KMS-11 (cell line): ENCODE measurements around the gene SMARCD3.

Source experiments
- H2AFZ ChIP-seq: fragments of 200-600 bp; sonication (generic); 2 replicates; pipeline ENCODE4 v1.6.1; 2016; ENCODE audit warnings: antibody characterized with exemption, mixed run types, low read depth
- H3K27ac ChIP-seq: fragments of 200-600 bp; sonication (generic); 2 replicates; pipeline ENCODE4 v1.6.1; 2016; ENCODE audit warnings: mild to moderate bottlenecking, mixed run types
- H3K27me3 ChIP-seq: fragments of 200-600 bp; sonication (generic); 2 replicates; pipeline ENCODE4 v1.6.1; 2017; ENCODE audit warnings: mild to moderate bottlenecking, low read depth, mixed run types, moderate library complexity; ENCODE audit not compliant: insufficient read depth
- H3K36me3 ChIP-seq: fragments of 200-600 bp; sonication (generic); 2 replicates; pipeline ENCODE4 v1.6.1; 2017; ENCODE audit warnings: mild to moderate bottlenecking, mixed run types; ENCODE audit not compliant: insufficient read depth
- H3K4me1 ChIP-seq: fragments of 200-600 bp; sonication (generic); 2 replicates; pipeline ENCODE4 v1.6.1; 2016; ENCODE audit warnings: mild to moderate bottlenecking, low read depth, mixed run types; ENCODE audit not compliant: poor library complexity, severe bottlenecking
- H3K4me2 ChIP-seq: fragments of 200-600 bp; sonication (generic); 2 replicates; pipeline ENCODE4 v1.7.0; 2016; ENCODE audit warnings: mild to moderate bottlenecking, mixed run types
- H3K4me3 ChIP-seq: fragments of 200-600 bp; sonication (generic); IDR thresholded peaks from 2 replicates; pipeline ENCODE4 v1.6.1; 2017; ENCODE audit warnings: low read depth, low read length, mixed read lengths; ENCODE audit not compliant: insufficient read depth
- H3K79me2 ChIP-seq: fragments of 200-600 bp; sonication (generic); 2 replicates; pipeline ENCODE4 v1.6.1; 2016; ENCODE audit warnings: low read depth, mixed run types; ENCODE audit not compliant: insufficient read depth
- H3K9ac ChIP-seq: fragments of 200-600 bp; sonication (generic); 2 replicates; pipeline ENCODE4 v1.6.1; 2016; ENCODE audit warnings: mild to moderate bottlenecking, mixed run types
- H4K20me1 ChIP-seq: fragments of 200-600 bp; sonication (generic); 2 replicates; pipeline ENCODE4 v1.6.1; 2016; ENCODE audit warnings: mild to moderate bottlenecking, mixed run types; ENCODE audit not compliant: insufficient read depth
- TF ChIP-seq, protein P1 (sequence below): fragments of 200-600 bp; sonication (generic); conservative IDR thresholded peaks from 2 replicates; pipeline ENCODE4 v1.6.1; 2017; ENCODE audit warnings: low read depth, mild to moderate bottlenecking, antibody characterized with exemption, low read length, moderate library complexity, mixed read lengths

SMARCD3 gene

DNA sequence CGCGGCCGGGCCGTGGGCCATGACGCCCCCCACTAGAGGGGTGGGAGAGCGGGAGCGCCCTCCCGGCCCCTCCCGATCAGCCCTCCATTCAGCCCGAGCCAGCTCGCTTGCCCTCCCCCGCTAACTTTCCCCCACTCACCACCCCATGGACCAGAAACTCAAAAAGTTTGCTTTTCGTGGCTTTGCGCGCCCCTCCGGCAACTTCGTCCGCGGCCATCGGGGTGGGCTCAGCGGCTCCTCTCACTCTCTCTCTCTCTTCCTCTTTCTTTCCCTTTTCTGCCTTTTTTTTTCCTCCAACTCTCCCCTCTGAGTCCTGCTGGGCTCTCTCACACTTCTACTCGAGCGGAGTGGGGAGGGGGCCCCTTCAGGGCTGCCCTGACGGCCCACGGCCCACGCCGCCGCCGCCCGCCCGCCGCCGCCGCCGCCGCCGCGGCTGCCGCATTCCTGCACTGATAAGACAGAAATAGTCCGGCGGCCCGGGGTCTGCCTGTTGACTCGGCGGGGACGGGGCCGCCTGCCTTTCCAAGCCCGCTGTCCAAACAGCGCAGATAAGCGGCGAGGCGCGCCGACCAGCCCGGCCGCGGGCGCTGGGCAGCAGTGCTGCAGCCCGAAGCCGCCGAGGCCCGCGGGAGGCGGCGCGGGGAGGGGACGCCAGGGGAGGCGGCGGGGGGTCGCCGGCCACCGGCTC is at the start of gene SMARCD3:
Gene SMARCD3 (minus strand): TSS at position 349 of the 688 bp plus-strand sequence. CDS start 132 bp downstream, at position 217.
- Histone ChIP-seq H3K36me3 (no peaks in the 10 kb centered on the region), H4K20me1 (no peaks in the 10 kb centered on the region), H3K4me3 (no peak within 1 kb of the TSS), H2AFZ (peak within 1 kb of the TSS; percentile 55), H3K27me3 (peaks cover 94% of the 10 kb centered on the region), H3K4me2 (peak within 1 kb of the TSS; percentile 66), H3K4me1 (peaks cover 23% of the 10 kb centered on the region), H3K9ac (no peak within 1 kb of the TSS), H3K79me2 (no peaks in the 10 kb centered on the region), H3K27ac (no peak within 1 kb of the TSS)
- TF ChIP-seq, protein P1, sequence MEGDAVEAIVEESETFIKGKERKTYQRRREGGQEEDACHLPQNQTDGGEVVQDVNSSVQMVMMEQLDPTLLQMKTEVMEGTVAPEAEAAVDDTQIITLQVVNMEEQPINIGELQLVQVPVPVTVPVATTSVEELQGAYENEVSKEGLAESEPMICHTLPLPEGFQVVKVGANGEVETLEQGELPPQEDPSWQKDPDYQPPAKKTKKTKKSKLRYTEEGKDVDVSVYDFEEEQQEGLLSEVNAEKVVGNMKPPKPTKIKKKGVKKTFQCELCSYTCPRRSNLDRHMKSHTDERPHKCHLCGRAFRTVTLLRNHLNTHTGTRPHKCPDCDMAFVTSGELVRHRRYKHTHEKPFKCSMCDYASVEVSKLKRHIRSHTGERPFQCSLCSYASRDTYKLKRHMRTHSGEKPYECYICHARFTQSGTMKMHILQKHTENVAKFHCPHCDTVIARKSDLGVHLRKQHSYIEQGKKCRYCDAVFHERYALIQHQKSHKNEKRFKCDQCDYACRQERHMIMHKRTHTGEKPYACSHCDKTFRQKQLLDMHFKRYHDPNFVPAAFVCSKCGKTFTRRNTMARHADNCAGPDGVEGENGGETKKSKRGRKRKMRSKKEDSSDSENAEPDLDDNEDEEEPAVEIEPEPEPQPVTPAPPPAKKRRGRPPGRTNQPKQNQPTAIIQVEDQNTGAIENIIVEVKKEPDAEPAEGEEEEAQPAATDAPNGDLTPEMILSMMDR: no peak

DNA sequence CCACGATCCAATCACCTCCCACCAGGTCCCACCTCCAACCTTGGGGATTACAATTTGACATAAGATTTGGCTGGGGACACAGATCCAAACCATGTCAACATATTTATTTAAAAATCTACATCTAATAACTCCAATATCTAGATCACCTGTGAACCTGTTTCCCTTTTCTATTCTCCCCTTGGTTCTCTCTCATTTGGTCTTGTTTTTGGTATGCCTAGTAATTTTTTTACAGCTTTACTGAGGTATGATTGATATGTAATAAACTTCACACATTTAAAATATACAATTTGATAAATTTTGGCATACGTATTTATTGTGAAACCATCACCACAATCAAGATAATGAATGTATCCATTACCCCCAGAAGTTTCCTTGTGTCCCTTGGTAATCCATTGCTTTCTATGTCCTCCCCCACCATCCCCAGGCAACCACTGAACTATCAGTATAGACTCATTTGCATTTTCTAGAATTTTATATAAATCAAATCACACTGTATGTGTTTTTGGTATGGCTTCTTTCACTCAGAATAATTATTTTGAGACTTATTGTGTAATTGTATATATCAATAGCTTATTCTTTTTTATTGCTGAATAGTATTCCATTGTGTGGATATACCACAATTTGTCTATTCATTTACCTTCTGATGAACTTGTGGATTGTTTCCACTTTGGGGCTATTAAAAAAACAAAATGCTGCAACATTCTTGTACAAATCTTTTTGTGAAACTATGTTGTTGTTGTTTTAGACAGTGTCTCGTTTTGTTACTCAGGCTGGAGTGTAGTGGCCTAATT is 47.9 kb upstream of the SMARCD3 start:
- H2AFZ ChIP-seq: no peak overlapping the region
- H3K27ac ChIP-seq: no peak overlapping the region
- H3K27me3 ChIP-seq: no peaks in the 10 kb centered on the region; the same call in 1 of the 2 replicates
- H3K79me2 ChIP-seq: no peaks in the 10 kb centered on the region
- TF ChIP-seq, protein P1: no peak
- no peaks in the 10 kb centered on the region for H4K20me1 ChIP-seq
- no peak overlapping the region for H3K4me3 ChIP-seq
- H3K9ac ChIP-seq: no peak overlapping the region
- no peak overlapping the region for H3K4me2 ChIP-seq
- no peaks in the 10 kb centered on the region for H3K4me1 ChIP-seq
- no peaks in the 10 kb centered on the region for H3K36me3 ChIP-seq

DNA sequence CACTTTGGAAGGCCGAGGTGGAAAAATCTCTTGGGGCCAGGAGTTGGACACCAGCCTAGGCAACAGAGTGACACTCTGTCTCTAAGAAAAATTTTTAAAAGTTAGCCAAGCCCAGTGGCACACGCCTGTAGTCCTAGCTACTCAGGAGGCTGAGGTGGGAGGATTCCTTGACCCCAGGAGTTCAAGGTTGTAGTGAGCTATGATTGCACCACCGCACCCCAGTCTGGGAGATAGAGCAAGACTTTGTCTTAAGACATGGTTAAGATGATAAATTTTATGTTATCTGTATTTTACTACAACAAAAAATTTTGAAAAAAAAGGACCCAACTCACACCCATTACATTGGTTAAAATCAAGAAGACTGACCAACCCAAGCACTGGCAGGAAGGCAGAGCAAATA is 44.4 kb upstream of the SMARCD3 start:
- Histone ChIP-seq H3K36me3 (no peaks in the 10 kb centered on the region), H3K4me2 (no peak overlapping the region), H4K20me1 (no peaks in the 10 kb centered on the region), H3K27me3 (no peaks in the 10 kb centered on the region), H3K4me3 (no peak overlapping the region), H3K9ac (no peak overlapping the region), H3K27ac (no peak overlapping the region), H2AFZ (no peak overlapping the region), H3K4me1 (no peaks in the 10 kb centered on the region), H3K79me2 (no peaks in the 10 kb centered on the region)
- TF ChIP-seq, protein P1: no peak

DNA sequence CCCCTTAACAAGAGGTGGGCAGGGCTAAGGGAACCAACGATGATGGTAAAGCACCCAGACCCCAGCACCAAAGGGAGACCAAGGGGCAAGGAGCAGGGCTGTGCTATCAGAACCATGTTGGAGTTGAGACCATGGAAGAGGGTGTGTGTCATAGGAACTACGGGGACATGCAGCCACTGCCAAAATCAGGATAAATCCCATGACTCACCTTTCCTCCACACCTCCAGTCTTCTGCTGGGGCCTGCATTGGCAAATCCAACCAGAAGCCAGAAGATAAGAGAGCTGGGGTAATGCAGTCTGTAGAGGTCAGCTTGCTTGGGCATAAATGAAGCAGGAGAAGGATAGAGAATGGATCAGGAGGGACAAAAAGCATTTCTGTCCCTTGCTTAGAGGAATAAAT is 42.7 kb upstream of the SMARCD3 start:
- H3K27me3 ChIP-seq: no peaks in the 10 kb centered on the region; the same call in 1 of the 2 replicates
- H3K4me3 ChIP-seq: no peak overlapping the region
- H3K4me1 ChIP-seq: no peaks in the 10 kb centered on the region
- H2AFZ ChIP-seq: no peak overlapping the region
- H4K20me1 ChIP-seq: no peaks in the 10 kb centered on the region
- H3K4me2 ChIP-seq: no peak overlapping the region
- H3K79me2 ChIP-seq: no peaks in the 10 kb centered on the region
- TF ChIP-seq, protein P1: no peak
- H3K36me3 ChIP-seq: no peaks in the 10 kb centered on the region
- H3K27ac ChIP-seq: no peak overlapping the region
- no peak overlapping the region for H3K9ac ChIP-seq
